Type B pancreatic cell (in vitro differentiated cells): ENCODE measurements around the gene KLHL22. TPM values are rescaled to one million over a fixed set of nuclear protein-coding genes. Genes with fewer than 3 reads are reported as not detected.
A peak's percentile ranks its signal among the peaks of the same experiment; 100 is the strongest.
"Not testable (repeated sequence)": the region's sequence is repeated elsewhere in the genome, so short reads cannot be mapped to it uniquely, and the experiment has no call there.

ENCODE experiments used
- DNase-seq: peaks from one replicate; pipeline ENCODE4 v3.0.0; 2021; ENCODE audit warnings: mixed read lengths; ENCODE audit not compliant: unreplicated experiment; ENCODE audit errors: extremely low spot score
- H3K27ac Mint-ChIP-seq: 2 replicates; pipeline ENCODE4 v1.8.0; 2021; ENCODE audit warnings: mild to moderate bottlenecking, mixed read lengths
- H3K27me3 Mint-ChIP-seq: 2 replicates; pipeline ENCODE4 v1.8.0; 2021; ENCODE audit warnings: mixed read lengths
- H3K36me3 Mint-ChIP-seq: 2 replicates; pipeline ENCODE4 v1.8.0; 2021; ENCODE audit warnings: mixed read lengths
- H3K4me1 Mint-ChIP-seq: one replicate; pipeline ENCODE4 v1.8.0; 2021; ENCODE audit warnings: mixed read lengths; ENCODE audit not compliant: unreplicated experiment
- H3K4me3 Mint-ChIP-seq: 2 replicates; pipeline ENCODE4 v1.8.0; 2021; ENCODE audit warnings: mild to moderate bottlenecking, mixed read lengths
- H3K9me3 Mint-ChIP-seq: 2 replicates; pipeline ENCODE4 v1.8.0; 2021; ENCODE audit warnings: mixed read lengths
- CTCF ChIP-seq: fragments of 200-600 bp; sonication (generic); conservative IDR thresholded peaks from 2 replicates; pipeline ENCODE4 v1.5.0; 2021; ENCODE audit warnings: antibody characterized with exemption, mild to moderate bottlenecking
- total RNA-seq: library from RNA; stranded (reverse); gene quantifications from 2 replicates; pipeline ENCODE4 v1.2.1, GENCODE V29; 2021; ENCODE audit warnings: low replicate concordance

KLHL22 gene
- total RNA-seq, 1 donor from 2014 or later: 38.8 TPM

GRCh38 chr22:20507253-20508066 lies 11.9 kb upstream of the KLHL22 start, which contains the start of gene MED15:
Gene MED15 (plus strand): TSS chr22:20507610. CDS start chr22:20507679, 69 bp downstream.
- peak within 1 kb of the TSS; percentile 97 for H3K4me3 Mint-ChIP-seq
- peak within 1 kb of the TSS; percentile 98 for H3K27ac Mint-ChIP-seq
- no peaks in the 10 kb centered on the region for H3K9me3 Mint-ChIP-seq
- peaks cover 45% of the 10 kb centered on the region for H3K4me1 Mint-ChIP-seq
- no peaks in the 10 kb centered on the region for H3K27me3 Mint-ChIP-seq
- H3K36me3 Mint-ChIP-seq: peaks cover 4% of the 10 kb centered on the region
- TF ChIP-seq CTCF: no peak
- peak; percentile 90 for DNase-seq

- no peak for TF ChIP-seq CTCF
- peaks cover 39% of the 10 kb centered on the region for H3K4me1 Mint-ChIP-seq
- H3K27me3 Mint-ChIP-seq: no peaks in the 10 kb centered on the region
- peak overlapping the region; percentile 97 for H3K4me3 Mint-ChIP-seq
- peaks cover 4% of the 10 kb centered on the region for H3K36me3 Mint-ChIP-seq
- H3K9me3 Mint-ChIP-seq: no peaks in the 10 kb centered on the region
- no peak for DNase-seq
- H3K27ac Mint-ChIP-seq: peak overlapping the region; percentile 98
These were observed 11.1 kb upstream of the KLHL22 start for GRCh38 chr22:20506543-20507252.

- not testable (repeated sequence) for H3K27me3 Mint-ChIP-seq, H3K9me3 Mint-ChIP-seq, DNase-seq, H3K36me3 Mint-ChIP-seq
- Mint-ChIP-seq H3K4me3 (peak overlapping the region; percentile 39), H3K27ac (peak overlapping the region; percentile 91), H3K4me1 (peaks cover 25% of the 10 kb centered on the region)
These were observed 8.8 kb upstream of the KLHL22 start for GRCh38 chr22:20504293-20504922.

GRCh38 chr22:20503816-20504215 lies 8.2 kb upstream of the KLHL22 start:
- Mint-ChIP-seq H3K9me3 (no peaks in the 10 kb centered on the region), H3K27ac (peak overlapping the region; percentile 91), H3K27me3 (no peaks in the 10 kb centered on the region), H3K36me3 (peaks cover 2% of the 10 kb centered on the region), H3K4me3 (peak overlapping the region; percentile 39), H3K4me1 (peaks cover 20% of the 10 kb centered on the region)
- no peak for DNase-seq
- TF ChIP-seq CTCF: no peak

GRCh38 chr22:20499769-20500168 lies 4.2 kb upstream of the KLHL22 start:
- no peak for DNase-seq
- Mint-ChIP-seq H3K4me1 (peaks cover 8% of the 10 kb centered on the region), H3K36me3 (peaks cover 4% of the 10 kb centered on the region), H3K27ac (no peak overlapping the region), H3K9me3 (no peaks in the 10 kb centered on the region), H3K27me3 (no peaks in the 10 kb centered on the region), H3K4me3 (no peak overlapping the region)
- no peak for TF ChIP-seq CTCF
